GM12801 (cell line): ENCODE data around the gene CDR2L.

Source experiments
- TF ChIP-seq, protein P1 (sequence below): IDR thresholded peaks from one replicate; pipeline ENCODE4 v1.5.1; 2011; ENCODE audit warnings: control low read depth; ENCODE audit not compliant: insufficient read length; ENCODE audit errors: extremely low read depth

Gene CDR2L

DNA sequence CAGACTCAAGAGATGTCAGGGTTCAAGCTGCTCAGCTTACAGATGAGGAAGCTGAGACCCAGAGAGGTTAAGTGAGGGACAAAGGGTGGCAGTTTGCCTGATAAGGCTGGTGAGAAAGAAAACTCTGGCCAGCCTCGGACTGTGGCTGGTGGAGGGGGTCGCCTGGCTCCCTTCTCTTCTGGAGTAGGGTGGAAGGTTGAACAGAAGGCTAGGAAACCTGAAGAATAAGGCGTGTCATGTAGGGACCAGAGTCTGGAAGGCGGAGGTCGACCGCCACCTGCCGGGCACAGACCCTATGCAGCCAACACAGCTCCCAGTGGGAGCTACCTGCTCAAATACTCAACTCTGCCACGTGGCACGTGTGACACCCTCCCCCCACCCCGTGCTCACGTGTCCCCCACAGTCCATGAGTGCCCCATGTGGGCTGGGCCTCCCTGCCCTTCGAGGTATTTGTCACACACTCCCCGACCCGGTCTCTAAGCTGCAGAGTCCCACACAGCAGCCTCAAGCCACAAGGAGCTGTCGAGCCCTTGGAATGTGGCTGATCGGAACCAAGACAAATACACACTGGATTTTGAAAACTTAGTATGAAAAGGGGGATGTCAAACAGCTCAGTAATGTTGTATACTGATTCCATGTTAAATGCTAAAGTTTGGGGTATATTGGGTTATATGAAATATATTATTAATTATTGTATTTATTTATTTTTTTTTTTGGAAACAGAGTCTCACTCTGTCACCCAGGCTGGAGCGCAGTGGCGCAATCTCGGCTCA is 26.7 kb upstream of the CDR2L start:
- TF ChIP-seq, protein P1, sequence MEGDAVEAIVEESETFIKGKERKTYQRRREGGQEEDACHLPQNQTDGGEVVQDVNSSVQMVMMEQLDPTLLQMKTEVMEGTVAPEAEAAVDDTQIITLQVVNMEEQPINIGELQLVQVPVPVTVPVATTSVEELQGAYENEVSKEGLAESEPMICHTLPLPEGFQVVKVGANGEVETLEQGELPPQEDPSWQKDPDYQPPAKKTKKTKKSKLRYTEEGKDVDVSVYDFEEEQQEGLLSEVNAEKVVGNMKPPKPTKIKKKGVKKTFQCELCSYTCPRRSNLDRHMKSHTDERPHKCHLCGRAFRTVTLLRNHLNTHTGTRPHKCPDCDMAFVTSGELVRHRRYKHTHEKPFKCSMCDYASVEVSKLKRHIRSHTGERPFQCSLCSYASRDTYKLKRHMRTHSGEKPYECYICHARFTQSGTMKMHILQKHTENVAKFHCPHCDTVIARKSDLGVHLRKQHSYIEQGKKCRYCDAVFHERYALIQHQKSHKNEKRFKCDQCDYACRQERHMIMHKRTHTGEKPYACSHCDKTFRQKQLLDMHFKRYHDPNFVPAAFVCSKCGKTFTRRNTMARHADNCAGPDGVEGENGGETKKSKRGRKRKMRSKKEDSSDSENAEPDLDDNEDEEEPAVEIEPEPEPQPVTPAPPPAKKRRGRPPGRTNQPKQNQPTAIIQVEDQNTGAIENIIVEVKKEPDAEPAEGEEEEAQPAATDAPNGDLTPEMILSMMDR: no peak

DNA sequence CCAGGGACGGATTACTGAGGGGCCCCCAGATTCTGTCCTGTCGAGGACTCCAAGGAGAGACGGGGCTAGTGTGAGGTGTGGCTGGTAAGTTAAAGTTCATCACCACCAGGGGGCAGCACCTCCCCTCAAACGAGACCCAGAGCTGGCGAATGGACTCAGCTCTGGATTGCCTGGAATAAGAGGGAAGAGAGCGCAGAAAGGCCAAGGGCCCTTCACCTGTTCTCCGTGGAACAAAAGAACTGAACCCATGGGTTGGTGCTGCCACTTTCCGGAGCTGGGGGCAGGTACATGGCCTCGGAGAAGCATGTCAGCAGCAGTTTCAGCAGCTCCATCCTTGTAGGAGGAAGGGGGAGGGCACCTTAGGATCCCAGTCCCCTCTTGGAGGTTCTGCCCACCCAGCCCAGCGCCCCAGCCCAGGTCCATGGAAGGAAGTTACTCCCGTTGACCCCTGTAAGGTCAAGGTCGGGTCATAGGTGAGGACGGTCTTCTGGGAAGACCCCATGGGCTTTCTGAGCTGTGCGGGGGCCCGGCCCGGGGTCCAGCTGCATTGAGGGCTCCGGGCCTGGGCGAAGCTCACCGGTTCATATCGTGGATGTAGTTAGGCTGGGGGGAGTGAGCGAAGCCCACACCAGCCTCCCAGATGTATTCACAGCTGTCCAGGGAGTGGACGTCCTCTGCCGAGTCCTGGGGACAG is 25.6 kb upstream of the CDR2L start:
- TF ChIP-seq, protein P1: no peak

DNA sequence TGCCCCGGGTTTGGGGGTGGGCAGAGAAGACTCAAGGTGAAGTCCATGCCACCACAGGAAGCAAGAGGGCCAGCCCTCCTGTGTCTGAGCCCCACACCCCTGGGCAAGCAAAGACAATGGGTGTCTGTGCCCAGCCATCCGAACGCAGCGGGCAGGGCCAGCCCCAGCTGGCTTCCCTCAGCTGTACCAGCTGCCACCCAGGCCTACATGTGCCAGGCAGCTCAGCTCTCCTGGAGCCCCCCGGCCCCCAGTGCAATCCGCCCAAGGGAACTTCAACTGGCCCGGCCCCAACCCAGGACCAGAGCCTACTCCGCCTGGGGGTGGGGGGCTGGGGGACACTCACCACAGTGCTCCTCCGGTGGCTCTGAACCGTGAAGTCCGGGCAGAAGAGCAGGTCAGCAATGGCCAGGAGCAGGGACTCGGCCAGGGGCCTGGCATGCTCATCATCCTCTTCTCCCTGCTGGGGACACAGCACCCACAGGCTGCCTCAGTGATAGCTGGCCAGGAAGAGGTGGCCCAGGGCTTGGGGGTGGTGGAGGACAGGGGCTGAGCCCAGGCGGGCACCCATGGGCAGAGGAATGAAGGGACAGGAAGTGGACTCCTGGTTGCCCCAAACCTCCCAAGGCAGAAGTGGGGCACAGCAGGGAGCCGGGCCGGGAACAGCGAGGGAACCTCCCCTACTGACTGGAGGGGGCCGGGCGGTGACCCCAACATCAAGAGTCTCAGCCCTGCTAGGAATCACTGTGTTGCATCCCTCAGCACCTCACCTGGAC is 24.6 kb upstream of the CDR2L start:
- TF ChIP-seq, protein P1: no peak

DNA sequence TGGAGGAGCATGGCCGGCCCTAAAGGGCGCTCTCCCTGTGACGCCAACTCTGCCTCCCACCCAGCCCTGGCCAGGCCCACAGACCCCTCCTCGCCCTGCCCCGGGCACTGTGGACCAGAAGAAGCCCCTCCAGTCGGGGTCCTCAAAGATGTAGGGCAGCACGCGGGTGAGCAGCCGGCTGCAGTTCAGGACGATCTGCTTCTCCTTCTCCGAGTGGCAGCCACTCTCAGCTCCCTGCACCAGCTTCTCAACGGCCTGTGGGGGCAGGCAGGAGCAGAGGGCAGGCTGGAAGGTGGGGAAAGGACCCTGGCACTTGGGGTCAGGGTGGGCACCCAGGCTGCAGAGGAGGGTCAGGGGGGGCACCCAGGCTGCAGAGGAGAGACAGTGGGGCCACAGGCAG is 23.8 kb upstream of the CDR2L start:
- TF ChIP-seq, protein P1: no peak

DNA sequence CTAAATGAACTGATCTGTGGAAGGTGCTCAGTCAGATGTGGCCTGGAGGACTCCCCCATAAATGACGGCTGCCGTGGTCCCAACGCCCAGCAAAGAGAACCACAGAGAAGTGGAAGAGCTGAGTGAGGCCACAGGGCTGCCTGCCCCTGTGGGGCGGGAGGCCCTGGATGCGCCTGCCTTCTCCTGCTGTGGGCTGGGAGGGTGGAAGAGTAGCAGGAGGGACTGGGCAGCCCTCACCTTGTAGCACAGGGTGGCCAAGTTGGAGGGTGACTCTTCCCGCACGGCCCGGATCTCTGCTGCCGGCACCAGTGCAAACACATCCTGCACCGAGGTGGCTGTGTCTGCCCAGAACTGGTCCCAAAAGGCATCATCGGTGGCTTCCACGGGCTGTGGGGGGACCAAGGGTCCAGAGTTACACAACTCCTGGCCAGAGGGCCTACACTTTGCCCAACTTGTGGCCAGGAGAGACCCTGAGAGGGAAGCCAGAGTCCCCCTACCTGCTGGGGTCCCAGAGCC is 23.1 kb upstream of the CDR2L start:
- TF ChIP-seq, protein P1: no peak

DNA sequence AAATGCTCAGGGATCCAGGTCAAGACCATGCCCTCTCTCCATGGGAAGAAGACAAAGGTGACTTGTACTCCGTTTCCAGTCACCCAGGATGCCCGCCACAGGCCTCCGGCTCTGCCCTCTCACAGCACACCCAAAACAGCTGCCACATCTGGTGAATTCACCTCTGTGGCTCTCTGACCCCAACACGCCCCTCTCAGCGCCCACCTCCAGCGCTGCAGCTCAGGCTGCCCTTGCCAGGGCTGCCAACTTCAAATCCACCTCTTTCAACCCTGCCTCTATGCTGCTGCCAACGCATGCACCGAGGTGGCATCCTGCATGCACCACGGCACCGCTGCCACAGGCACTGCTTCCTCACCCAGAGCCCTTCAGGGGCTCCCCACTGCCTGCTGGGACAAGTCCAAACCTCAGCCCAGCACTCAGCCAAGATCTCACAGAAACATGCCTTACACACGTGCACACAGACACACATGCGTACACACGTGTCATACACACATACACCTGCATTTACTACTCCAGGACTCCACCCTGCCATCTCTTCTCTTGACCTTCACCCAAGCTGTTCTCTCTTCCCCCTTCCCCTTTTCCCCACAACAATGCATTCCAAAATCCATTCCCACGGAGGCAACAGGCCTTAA is 22.3 kb upstream of the CDR2L start:
- TF ChIP-seq, protein P1: no peak
